OCI-M2 (cell line): ENCODE results near the gene SH3RF2.
"Not testable (repeated sequence)": the region's sequence is repeated elsewhere in the genome, so short reads cannot be mapped to it uniquely, and the experiment has no call there.

ENCODE experiments used
- DNase-seq: peaks from one replicate; lab custom pipeline; 2025; ENCODE audit not compliant: unreplicated experiment; lab: John Stamatoyannopoulos, UW

Gene SH3RF2

GRCh38 chr5:146005264-146005663 is 68.9 kb downstream of the SH3RF2 start:
- DNase-seq = no peak

GRCh38 chr5:146005723-146006122 is 69.3 kb downstream of the SH3RF2 start:
- DNase-seq = no peak

GRCh38 chr5:146006470-146007190 is 70.3 kb downstream of the SH3RF2 start:
- no peak for DNase-seq

GRCh38 chr5:146007270-146007669 is 70.9 kb downstream of the SH3RF2 start:
- no peak for DNase-seq

GRCh38 chr5:146007989-146008388 is 71.6 kb downstream of the SH3RF2 start:
- DNase-seq = no peak

GRCh38 chr5:146009020-146009419 is 72.6 kb downstream of the SH3RF2 start:
- DNase-seq = no peak

- not testable (repeated sequence) for DNase-seq
Observed at GRCh38 chr5:146010447-146010846, 74.1 kb downstream of the SH3RF2 start.

- no peak for DNase-seq
Observed at GRCh38 chr5:146013761-146014160, 77.4 kb downstream of the SH3RF2 start.

- DNase-seq = no peak
Observed at GRCh38 chr5:146015001-146015400, 78.6 kb downstream of the SH3RF2 start.

GRCh38 chr5:146016764-146017484 is 80.5 kb downstream of the SH3RF2 start:
- no peak for DNase-seq

GRCh38 chr5:146018514-146019375 is 82.4 kb downstream of the SH3RF2 start:
- no peak for DNase-seq

GRCh38 chr5:146020100-146020499 is 83.7 kb downstream of the SH3RF2 start:
- no peak for DNase-seq

GRCh38 chr5:146024034-146024433 is 87.7 kb downstream of the SH3RF2 start:
- no peak for DNase-seq

GRCh38 chr5:146025114-146025680 is 88.8 kb downstream of the SH3RF2 start:
- DNase-seq = no peak

- DNase-seq = no peak
Observed at GRCh38 chr5:146025681-146026080, 89.3 kb downstream of the SH3RF2 start.

GRCh38 chr5:146026307-146027010 is 90.1 kb downstream of the SH3RF2 start:
- no peak for DNase-seq

- DNase-seq = no peak
Observed at GRCh38 chr5:146027751-146028150, 91.4 kb downstream of the SH3RF2 start.

- DNase-seq = no peak
Observed at GRCh38 chr5:146032911-146033310, 96.5 kb downstream of the SH3RF2 start.

GRCh38 chr5:146034127-146034526 is 97.7 kb downstream of the SH3RF2 start:
- no peak for DNase-seq

GRCh38 chr5:146034605-146035004 is 98.2 kb downstream of the SH3RF2 start:
- no peak for DNase-seq

- no peak for DNase-seq
Observed at GRCh38 chr5:146039420-146039819, 103.0 kb downstream of the SH3RF2 start.
